HG02763 (cell line): ENCODE data around the gene SEC24B.
"Not testable (repeated sequence)": the region's sequence is repeated elsewhere in the genome, so short reads cannot be mapped to it uniquely, and the experiment has no call there.

Source experiments
- ATAC-seq: cut with Tn5 transposase; IDR thresholded peaks from one replicate; pipeline ENCODE4 v1.9.1; 2021; ENCODE audit warnings: mild to moderate bottlenecking, moderate library complexity; ENCODE audit not compliant: unreplicated experiment

The SEC24B gene

DNA sequence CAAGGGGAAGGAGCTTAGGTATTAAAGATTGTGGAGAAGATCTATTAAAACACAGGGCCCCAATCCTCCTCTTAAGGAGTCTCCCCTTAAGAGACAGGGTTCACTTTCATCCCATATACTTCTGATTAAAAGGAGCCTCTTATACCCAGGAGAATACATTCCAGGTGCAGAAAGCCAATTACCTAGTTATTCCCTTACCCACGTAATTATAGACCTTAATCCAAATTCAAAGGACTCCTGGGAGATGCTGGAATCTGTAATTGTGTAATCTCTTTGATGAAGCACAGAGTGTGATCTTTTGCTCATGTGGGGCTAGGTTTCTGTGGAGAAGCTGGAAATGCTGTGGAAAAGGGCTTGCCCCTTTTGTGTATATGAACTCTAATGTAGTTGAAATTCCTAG lies 1.4 kb upstream of the SEC24B start:
- no peak for ATAC-seq

DNA sequence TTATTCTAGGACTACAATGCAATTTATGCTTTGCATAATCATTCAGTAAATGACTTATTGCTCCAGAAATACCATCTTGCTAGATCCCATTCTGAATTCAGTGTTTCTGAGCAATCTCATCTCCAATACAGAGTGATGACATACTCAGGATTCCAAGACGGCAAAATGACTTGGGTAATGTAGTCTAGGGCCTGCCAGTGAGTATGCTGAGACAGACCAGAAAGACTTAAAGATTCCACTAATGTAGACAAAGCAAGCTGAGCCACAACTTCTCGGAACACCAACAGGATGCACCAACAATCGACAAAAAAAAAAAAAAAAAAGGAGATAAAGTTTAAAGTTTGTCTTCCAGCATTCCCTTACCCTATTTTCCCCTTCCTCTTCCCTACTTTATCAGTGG lies 919 bp upstream of the SEC24B start:
- ATAC-seq: no peak

DNA sequence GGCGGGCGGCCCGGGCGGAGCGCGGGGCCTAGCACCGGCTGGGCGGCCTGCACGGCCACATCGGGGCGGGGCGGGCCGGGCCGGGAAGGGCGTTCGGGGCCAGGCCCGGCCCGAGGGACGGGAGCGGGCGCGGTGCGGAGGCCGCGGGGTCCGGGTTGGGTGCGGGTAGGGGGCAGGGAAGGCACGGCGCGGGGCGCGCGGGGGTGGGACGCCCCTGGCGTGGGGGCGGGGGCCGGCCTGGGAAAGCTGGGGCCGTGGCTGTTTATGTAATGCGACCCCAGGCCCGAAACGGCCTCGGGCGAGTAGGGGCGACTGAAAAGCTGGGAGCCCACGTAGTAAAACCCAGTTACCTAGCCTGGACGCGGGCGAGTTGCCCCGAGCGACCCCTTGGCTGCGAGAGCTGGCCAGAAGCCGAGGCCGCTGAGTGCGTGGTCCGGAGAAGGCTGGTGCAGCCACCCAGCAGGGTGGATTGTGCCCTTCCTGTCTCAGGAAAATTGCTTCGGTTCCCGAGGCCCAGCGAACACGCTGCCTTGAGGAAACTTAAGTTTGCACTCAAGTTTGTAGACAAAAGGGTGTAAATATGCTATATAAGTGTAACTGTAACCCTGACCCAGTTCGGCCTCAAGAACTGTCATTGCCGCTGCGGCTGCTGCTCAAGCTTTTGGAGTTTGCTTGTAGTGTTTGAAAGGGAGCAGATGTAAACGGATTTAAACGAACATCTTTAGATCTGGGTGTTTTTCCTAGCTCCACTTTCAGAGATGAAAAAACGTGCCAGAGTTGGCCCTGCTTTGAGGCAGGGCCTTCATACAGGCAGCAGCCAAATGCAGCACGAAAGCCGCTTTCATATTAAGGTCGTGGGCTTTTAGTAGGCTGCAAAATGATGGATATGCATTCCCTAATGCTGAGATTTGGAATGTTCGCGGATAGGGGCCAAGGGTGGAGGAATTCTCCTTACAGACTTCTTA lies 674 bp downstream of the SEC24B start:
- peak; percentile 42 for ATAC-seq

DNA sequence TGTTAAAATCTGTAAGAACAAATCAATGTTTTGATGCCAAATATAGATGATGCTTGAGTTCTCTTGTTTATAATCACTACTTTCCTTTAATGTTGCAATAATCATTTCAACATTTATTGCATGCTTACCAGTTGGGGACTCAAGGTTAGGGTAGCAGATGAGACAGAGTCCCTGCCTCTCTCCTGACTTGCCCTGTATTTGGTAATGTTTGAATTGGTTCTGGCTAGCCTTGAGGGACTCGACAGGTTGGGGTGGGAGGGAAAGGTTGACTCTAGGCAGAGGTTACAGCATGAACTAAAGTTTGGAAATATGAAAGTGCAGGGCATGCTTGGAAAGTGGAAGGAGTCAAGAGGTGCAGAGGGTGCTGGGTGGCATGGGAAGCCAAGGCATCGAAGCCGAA lies 2.0 kb downstream of the SEC24B start:
- ATAC-seq: no peak

DNA sequence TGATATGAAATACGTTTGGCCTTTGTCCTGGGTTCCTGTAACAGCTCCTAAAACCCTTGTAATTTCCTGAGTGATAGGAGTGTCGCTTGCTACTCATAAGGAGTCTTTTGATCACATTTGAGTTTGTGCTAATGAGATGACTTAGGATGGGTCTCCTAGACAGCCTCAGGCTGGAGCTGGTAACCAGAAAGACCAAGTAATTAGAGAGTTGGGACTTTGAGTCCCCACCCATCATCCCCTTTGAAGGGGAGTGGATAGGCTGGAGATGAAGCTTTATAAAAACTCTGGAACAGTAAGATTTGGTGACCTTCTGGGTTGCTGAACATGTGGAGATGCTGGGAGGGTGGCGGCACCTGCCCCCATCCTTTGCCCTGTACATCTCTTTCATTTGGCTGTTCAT lies 2.9 kb downstream of the SEC24B start:
- ATAC-seq: no peak

DNA sequence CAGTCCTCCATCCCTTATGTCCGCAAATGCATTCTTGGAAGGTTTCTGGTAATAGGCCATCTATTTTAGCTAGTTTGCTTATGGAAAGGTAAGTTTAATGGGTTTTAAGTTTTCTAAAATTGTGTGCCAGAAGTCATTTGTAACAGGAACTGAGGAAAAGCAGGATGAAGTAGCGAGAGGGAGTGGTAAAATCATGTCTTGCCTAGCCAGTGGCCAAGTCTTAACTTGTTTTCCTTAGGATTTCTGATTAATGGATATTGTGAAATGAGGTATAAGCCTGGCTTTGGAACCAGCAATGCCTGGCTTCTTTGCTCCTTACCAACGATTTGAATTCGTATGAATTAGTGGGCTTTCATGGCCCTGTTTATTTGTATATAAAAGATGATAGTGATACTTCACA lies 7.3 kb downstream of the SEC24B start:
- no peak for ATAC-seq

DNA sequence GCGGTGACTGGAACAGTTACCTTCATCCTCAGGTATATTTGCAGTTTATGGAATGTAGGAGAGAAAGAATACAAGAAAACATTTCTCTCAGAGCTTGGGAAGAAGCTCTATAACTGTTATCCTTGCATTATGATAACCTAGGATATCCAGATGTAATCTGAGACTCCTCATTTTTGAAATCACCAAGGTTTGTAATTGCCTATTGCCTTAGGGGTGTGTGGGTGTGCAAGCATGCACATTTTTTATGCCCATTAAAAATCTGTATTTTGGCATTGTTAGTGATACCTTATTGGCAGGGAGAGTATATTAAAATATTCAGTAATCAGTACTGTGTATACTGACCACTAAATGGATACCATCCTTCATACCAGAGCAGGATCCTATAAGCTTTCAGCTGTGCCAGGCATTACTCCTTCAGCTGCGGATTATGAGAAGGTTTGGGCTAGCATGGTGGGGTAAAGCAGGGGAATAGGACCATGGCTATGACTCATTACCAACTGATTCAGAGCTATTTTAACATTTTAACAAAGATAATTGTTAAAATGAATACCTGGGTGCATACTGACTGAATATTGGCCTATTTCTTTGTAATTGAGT lies 8.3 kb downstream of the SEC24B start:
- no peak for ATAC-seq

DNA sequence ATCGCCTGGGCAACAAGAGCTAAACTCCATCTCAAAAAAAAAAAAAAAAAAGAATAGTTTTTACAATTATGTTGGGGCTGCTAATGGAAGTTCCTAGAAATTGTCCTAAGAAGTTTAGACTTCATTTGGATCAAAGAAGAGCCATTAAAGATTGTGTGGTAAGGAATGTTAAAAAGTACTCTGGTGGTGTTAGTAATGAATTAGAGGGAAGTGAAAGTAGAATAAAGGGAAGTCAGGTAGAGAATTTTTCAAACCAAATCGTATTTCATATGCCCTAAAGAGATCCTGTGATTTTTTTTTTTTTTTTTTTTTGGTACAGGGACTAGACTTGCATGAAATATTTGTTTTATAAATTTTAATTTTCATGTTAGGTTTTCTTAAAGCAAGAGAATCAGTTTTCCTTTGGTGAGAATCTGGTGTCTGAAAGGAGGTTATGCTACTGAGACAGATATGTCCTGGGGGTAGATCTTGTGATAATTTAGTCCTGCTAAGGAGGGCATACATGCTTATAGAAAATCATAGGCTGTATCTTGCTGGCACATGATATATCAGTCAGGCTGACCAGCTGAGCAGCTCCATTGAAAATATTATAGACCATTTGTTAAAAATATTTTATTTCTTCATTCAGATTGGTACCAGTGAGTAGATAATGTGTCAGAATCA lies 10.7 kb downstream of the SEC24B start:
- ATAC-seq: peak; percentile 74

DNA sequence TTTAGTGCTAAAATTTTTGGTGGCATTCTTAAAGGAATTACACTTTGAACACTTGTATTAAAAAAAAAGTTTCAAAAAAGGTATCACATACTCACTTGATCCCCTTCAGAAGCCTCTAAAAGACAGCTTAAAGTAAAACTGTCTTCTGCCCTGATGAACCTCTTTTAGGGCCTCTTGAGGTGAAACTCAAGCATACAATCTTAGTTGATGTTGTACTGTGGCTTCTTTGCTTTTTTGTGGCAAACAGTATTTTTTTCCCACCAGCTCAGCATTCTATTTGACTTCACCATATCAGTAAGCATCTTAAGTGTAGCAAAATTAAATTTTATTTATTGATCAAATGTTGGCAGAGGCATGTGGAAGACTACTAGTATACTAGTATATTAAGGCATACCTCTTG lies 13.7 kb downstream of the SEC24B start:
- no peak for ATAC-seq

DNA sequence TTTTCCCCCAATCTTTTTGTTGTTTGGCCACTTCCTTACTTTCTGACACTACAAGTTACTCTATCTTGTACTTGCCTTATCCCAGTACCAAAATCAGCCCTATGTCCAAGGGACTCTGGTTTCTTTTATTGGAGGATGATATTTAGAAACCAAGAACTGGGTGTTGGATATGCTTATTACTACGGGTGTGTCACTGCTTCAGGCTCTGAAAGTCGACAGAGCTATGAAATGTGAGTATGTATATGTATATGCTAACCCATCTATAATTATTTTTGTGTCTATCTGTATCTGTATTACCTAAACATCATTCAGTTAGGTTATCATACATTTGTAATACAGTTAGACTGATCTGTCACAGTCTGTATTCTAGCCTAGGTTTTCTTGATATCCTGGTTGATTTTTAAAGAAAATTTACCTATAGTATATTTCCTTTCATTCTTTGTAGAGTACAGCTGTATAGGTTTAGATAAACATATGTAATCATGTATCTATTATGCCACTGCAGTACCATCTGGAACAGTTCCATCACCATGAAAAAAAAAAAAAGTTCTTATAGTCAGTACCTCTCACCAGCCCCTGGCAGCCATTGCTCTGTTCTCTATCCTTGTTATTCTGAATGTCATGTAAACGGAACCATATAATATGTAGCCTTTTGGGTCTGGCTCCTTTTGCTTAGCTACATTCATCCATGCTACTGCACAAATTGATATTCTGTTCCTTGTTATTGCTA lies 18.1 kb downstream of the SEC24B start:
- ATAC-seq: no peak

DNA sequence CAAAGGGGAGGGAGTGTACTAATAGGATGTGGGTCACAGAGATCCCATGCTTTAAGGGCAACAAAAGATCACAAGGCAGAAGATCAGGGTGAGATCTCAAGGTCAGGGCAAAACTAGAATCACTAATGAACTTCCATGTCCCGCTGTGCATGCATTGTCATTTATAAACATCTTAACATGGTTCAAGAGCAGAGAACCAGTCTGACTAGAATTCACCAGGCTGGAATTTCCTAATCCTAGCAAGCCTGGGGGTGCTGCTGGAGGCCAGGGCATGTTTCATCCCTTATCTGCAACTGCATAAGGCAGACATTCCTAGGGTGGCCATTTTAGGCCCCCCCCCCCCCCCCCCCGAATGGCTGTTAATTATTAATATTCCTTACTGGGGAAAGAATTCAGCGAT lies 19.5 kb downstream of the SEC24B start:
- not testable (repeated sequence) for ATAC-seq

DNA sequence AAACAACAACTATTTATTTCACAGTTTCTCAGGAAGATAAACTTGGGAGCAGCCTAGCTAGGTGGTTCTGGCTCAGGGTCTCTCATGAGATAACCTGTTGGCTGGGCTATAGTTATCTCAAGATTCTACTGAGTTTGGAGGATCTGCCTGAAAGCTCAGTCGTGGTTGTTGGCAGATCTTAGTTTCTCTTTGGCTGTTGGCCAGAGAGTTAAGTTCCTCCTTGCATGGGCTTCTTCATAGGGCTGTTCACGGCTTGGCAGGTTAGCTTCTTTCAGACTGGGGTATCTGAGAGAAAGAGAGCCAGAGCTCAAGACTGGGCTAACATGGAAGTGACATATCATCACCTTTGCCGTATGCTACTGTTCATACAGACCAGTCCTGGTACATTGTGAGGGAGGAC lies 28.7 kb downstream of the SEC24B start:
- peak; percentile 68 for ATAC-seq

DNA sequence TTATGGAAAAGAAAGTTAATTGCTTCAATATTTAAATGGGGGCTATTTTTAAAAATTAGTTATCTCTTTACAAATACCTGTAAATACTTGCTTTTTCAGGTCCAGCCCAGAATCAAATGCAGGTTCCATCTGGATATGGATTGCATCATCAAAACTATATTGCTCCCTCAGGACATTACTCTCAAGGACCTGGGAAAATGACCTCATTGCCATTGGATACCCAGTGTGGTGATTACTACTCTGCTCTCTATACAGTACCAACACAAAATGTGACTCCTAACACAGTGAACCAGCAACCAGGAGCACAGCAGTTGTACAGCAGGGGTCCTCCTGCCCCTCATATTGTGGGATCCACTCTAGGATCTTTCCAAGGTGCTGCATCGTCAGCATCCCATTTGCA lies 29.2 kb downstream of the SEC24B start:
- no peak for ATAC-seq

DNA sequence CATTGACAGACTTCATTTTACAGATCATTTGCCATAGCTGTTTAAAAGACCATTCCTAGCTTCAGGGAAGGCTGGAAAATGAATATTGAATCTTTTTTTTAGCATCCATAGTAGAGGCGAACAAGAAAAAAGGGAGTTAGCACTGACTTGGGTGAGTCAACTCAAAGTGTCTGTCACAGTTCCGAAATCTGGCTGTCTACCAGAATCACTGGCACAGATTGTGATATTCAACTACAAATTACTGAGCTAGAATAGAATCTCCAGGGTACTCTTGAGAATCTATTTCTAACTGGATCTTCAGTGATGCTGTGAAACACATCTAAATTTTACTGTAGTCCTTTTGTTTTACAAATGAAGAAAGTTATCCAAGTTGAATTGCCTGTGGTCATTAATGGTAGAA lies 31.5 kb downstream of the SEC24B start:
- no peak for ATAC-seq

DNA sequence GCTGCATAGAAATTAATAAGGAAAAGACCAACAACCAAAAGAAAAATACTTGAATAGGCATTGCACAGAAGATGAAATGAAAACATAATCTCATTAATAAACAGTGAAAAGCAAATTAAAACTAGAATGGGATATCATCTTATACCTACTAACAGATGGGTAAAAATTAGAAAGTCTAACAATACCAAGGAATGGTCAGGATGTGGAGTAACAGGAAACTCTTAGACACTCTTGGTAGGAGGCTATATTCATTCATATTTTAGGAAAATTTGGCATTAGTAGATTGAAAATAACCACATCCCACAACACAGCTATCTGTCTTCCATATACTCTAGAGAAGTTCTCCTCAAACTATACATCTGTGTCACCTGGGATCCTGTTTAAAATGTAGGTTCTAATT lies 36.3 kb downstream of the SEC24B start:
- ATAC-seq: no peak

DNA sequence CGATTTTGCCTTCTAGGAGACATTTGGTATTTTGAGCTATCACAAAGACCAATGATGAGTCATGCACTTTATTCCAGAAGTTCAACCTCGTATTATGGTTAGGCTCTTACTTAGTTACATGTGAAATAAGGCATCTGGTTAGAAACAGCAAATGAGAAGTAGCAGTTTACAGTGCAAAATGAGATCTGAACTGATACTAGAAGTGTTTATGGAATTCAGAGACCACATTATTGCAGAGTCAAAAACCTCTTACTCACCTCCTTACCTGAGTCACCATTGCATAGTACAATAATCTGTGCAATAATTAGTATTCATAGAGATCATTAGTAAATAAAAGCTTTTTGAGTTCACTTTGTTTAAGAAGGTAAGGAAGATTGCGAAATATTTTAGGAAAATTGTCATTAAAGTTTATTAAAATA lies 38.7 kb downstream of the SEC24B start:
- ATAC-seq: no peak

DNA sequence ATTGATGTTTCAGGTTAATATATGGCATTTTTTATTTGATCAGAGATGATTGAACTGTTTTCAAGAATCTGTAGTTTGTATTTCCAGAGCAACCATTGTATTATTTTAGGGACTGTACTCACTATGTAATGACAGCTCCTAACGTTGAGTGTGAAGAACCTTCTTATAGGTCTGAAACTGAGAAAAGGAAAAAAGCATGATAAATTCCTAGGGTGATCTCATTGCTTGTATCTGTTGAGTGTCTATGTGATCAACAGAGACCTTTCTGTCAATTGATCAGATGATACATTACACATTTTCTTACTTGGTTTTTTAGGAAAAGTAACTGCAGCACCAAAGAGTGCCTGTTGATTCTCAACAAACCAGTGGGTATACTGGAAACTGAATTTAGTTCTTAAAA lies 40.2 kb downstream of the SEC24B start:
- no peak for ATAC-seq

DNA sequence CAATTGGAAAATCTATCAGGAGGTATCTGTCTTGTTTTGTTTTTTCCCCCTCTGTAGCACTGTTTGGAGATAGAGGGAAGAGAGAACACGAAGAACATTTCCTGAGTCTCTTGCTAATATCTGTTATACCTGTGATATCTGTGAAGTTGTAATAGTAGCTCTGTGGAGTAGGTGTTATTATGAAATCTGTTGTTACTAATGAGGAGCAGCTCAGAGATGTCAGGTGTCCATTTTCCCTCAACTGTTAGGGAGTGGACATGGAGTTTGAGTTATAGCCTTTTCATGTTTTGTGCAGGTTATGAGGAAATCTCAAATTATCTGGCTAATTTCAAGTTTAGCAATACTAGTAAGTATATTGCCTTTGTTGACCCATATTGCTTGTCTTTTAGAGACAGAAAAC lies 52.4 kb downstream of the SEC24B start:
- ATAC-seq: no peak

DNA sequence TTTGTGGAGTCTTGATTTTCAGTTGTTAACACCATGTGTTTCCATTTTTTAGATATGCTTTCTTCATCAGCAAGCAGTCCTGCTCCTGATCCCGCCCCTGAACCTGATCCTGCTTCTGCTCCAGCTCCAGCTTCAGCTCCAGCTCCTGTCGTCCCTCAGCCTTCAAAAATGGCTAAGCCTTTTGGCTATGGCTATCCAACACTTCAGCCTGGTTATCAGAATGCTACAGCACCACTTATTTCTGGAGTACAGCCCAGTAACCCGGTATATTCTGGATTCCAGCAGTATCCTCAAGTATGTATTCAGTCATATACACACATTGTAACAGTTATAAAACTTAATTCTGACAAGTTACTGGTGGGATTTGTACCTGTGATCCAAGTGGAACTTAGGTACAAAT lies 60.9 kb downstream of the SEC24B start:
- no peak for ATAC-seq

DNA sequence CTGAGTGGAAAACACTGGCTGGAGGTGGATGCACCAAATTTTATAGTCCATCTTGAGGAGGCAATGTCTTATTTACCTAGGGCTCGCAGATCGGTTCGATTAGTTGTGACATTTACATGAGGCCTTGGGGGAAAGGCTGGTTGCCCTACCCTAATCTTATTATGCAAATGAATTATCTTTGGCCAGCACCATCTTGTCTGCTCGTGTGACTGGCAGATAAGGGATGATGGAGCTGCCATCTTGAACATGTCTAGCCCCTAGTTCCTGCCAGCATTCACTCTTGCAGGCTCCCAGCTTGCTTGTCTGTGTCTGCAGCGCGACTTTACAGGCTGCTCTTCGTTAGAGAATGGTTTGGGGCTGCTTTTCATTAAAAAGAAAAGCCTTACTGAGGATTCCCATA lies 61.9 kb downstream of the SEC24B start:
- ATAC-seq: no peak

DNA sequence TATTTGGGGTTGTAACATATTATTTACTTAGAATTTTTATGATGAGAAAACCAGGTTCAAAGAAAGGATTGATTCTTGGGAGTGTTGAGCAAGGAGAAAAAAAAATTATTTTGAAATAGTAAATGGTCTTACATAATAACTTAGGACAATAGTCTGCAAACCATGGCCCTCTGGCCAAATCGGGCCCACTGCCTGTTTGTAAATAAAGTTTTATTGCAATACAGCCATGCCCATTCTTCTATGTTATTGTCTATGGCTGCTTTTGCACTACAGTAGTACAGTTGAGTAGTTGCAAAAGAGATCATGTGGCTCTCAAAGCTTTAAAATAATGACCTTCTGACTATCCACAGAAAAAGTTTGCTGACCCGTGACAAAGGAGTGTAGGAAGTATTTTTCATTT lies 63.3 kb downstream of the SEC24B start:
- ATAC-seq: no peak
